Measurements from ENCODE around the gene PACSIN2.

GRCh38 chr22:42891696-42892095 lies 123.3 kb downstream of the PACSIN2 start:
- TF ChIP-seq POLR2A (IDR thresholded peaks at IDR 0.05): no peak
- TF ChIP-seq, protein P1, sequence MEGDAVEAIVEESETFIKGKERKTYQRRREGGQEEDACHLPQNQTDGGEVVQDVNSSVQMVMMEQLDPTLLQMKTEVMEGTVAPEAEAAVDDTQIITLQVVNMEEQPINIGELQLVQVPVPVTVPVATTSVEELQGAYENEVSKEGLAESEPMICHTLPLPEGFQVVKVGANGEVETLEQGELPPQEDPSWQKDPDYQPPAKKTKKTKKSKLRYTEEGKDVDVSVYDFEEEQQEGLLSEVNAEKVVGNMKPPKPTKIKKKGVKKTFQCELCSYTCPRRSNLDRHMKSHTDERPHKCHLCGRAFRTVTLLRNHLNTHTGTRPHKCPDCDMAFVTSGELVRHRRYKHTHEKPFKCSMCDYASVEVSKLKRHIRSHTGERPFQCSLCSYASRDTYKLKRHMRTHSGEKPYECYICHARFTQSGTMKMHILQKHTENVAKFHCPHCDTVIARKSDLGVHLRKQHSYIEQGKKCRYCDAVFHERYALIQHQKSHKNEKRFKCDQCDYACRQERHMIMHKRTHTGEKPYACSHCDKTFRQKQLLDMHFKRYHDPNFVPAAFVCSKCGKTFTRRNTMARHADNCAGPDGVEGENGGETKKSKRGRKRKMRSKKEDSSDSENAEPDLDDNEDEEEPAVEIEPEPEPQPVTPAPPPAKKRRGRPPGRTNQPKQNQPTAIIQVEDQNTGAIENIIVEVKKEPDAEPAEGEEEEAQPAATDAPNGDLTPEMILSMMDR (IDR thresholded peaks at IDR 0.05): no peak
